K562 (cell line): ENCODE data around the gene HEBP1. TPM values are rescaled to one million over a fixed set of nuclear protein-coding genes. Genes with fewer than 3 reads are reported as not detected.
A peak's percentile ranks its signal among the peaks of the same experiment; 100 is the strongest.

Experiments used
- ATAC-seq: fragments of 200-7000 bp; cut with Tn5 transposase; 3 replicates; pipeline ENCODE4 v1.9.1; 2020; ENCODE audit warnings: moderate library complexity
- BruUV-seq: library from RNA; stranded (reverse); fragments of 400-500 nt; replicated peaks from 2 replicates; lab custom pipeline; 2021; lab: Mats Ljungman, UMichigan
- CTCF ChIA-PET: fragments of 300-600 bp; formaldehyde crosslinking; extraction: SDS; loops from one replicate; lab custom pipeline; 2021; ENCODE audit warnings: low intra/inter-chr PET ratio; lab: Yijun Ruan, JAX
- POLR2A ChIA-PET: fragments of 300-600, 350-650 bp; sonication (Branson Sonifier 250); formaldehyde crosslinking; extraction: SDS; loops from one replicate; lab custom pipeline; 2021; ENCODE audit warnings: antibody characterized with exemption, inconsistent platforms; lab: Yijun Ruan, JAX
- DNase-seq, 4 experiments: peaks; one replicate each; pipeline versions ENCODE4 v3.0.0 to v3.0.0-alpha.2; 2011 to 2018; ENCODE audit warnings: low spot score in 3 of 4, mixed read lengths in 3 of 4; ENCODE audit errors: extremely low read depth in 1 of 4
- FAIRE-seq: peaks from 2 replicates; lab custom pipeline; 2011; peaks lifted over from hg19 to GRCh38; lab: Jason Lieb, UNC
- H2AFZ ChIP-seq: 2 replicates; pipeline ENCODE4 v1.6.0; 2011; ENCODE audit warnings: low read depth, low read length, control low read depth, inconsistent platforms
- H3K27ac ChIP-seq: fragments of 200-600 bp; 3 replicates; pipeline ENCODE4 v1.8.0; 2011; ENCODE audit warnings: low read depth, mild to moderate bottlenecking, control low read depth, inconsistent platforms, low read length, moderate library complexity, mixed read lengths; ENCODE audit errors: extremely low read depth
- H3K27me3 ChIP-seq, 2 experiments: fragments of 300-600 bp in 1 of 2; 2 replicates in 1 of 2; 3 replicates in 1 of 2; pipeline versions ENCODE4 v1.6.0 to v1.8.0; 2011; ENCODE audit warnings: inconsistent platforms in 2 of 2, low read length in 2 of 2, mild to moderate bottlenecking in 1 of 2, mixed read lengths in 1 of 2, moderate library complexity in 1 of 2; ENCODE audit not compliant: control insufficient read depth in 2 of 2, insufficient read depth in 2 of 2
- H3K36me3 ChIP-seq: fragments of 300-600 bp; 3 replicates; pipeline ENCODE4 v1.8.0; 2011; ENCODE audit warnings: mild to moderate bottlenecking, low read length, inconsistent platforms; ENCODE audit not compliant: control insufficient read depth, insufficient read depth
- H3K4me1 ChIP-seq, 2 experiments: fragments of 200-600 bp in 1 of 2; replicated peaks in 1 of 2; 2 replicates in 1 of 2; 3 replicates in 1 of 2; pipeline versions ENCODE4 v1.5.1 to v1.8.0; 2011; ENCODE audit warnings: inconsistent platforms in 2 of 2, low read length in 2 of 2, mild to moderate bottlenecking in 1 of 2, mixed read lengths in 1 of 2, moderate library complexity in 1 of 2; ENCODE audit not compliant: control insufficient read depth in 2 of 2, insufficient read depth in 2 of 2
- H3K4me2 ChIP-seq: 2 replicates; pipeline ENCODE4 v1.6.1; 2011; ENCODE audit warnings: low read length, control low read depth, inconsistent platforms, mixed read lengths; ENCODE audit not compliant: insufficient read depth
- H3K4me3 ChIP-seq: fragments of 200-600 bp; sonication (generic), shearing (Covaris generic); 2 replicates; pipeline ENCODE4 v1.5.1; 2016; ENCODE audit warnings: control low read depth, inconsistent platforms
- H3K79me2 ChIP-seq: fragments of 200-600 bp; 3 replicates; pipeline ENCODE4 v1.8.0; 2011; ENCODE audit warnings: low read length, inconsistent platforms; ENCODE audit not compliant: control insufficient read depth, insufficient read depth
- H3K9ac ChIP-seq, 2 experiments: 2 replicates each; pipeline versions ENCODE4 v1.6.0 to v1.6.1; 2011; ENCODE audit warnings: low read depth in 2 of 2, low read length in 2 of 2, control low read depth in 1 of 2, inconsistent platforms in 1 of 2, mild to moderate bottlenecking in 1 of 2, mixed read lengths in 1 of 2; ENCODE audit not compliant: insufficient read depth in 1 of 2
- H3K9me1 ChIP-seq: one replicate; pipeline ENCODE4 v1.6.0; 2011; ENCODE audit warnings: inconsistent platforms, mild to moderate bottlenecking, low read length, moderate library complexity; ENCODE audit not compliant: control insufficient read depth, insufficient read depth
- H3K9me3 ChIP-seq: replicated peaks from 2 replicates; pipeline ENCODE4 v1.5.1; 2011; ENCODE audit warnings: low read depth, low read length, inconsistent platforms; ENCODE audit not compliant: control insufficient read depth, insufficient read depth
- H4K20me1 ChIP-seq: replicated peaks from 2 replicates; pipeline ENCODE4 v1.6.1; 2011; ENCODE audit warnings: low read length, inconsistent platforms, mixed read lengths; ENCODE audit not compliant: control insufficient read depth, insufficient read depth
- FOXP1 ChIP-seq: sonication (generic); formaldehyde crosslinking; IDR thresholded peaks from 2 replicates; pipeline ENCODE4 v1.8.0; 2022; ENCODE audit warnings: mild to moderate bottlenecking, missing genetic modification reagents
- GTF2A2 ChIP-seq: IDR thresholded peaks from 2 replicates; pipeline ENCODE4 v1.6.1; 2016; ENCODE audit warnings: mild to moderate bottlenecking, missing genetic modification characterization, missing compliant biosample characterization
- MAZ ChIP-seq, 2 experiments: fragments of 450-650 bp in 1 of 2; sonication (generic) in 1 of 2; formaldehyde crosslinking; IDR thresholded peaks in 1 of 2; conservative IDR thresholded peaks in 1 of 2; 2 replicates each; pipeline versions ENCODE4 v1.4.0 to v1.5.0; 2020; ENCODE audit warnings: mild to moderate bottlenecking in 1 of 2, missing genetic modification reagents in 1 of 2
- MNT ChIP-seq, 2 experiments: fragments of 450-650 bp; conservative IDR thresholded peaks; 2 replicates each; pipeline ENCODE4 v1.6.1; 2017; ENCODE audit warnings: mild to moderate bottlenecking in 2 of 2, moderate library complexity in 2 of 2
- MXD1 ChIP-seq: fragments of 250-450 bp; sonication (Bioruptor Pico); IDR thresholded peaks from 2 replicates; pipeline ENCODE4 v1.8.0; 2021; ENCODE audit warnings: borderline replicate concordance, mild to moderate bottlenecking, moderate library complexity; ENCODE audit not compliant: poor library complexity, severe bottlenecking
- NR4A1 ChIP-seq, 2 experiments: fragments of 250-450 bp in 1 of 2; fragments of 450-650 bp in 1 of 2; sonication (Bioruptor Pico) in 1 of 2; IDR thresholded peaks; 2 replicates each; pipeline versions ENCODE4 v1.4.0 to v1.6.1; 2016 to 2020; ENCODE audit warnings: mild to moderate bottlenecking in 2 of 2, missing compliant biosample characterization in 1 of 2, missing genetic modification characterization in 1 of 2, moderate library complexity in 1 of 2
- RBM25 ChIP-seq: fragments of 200-400 bp; formaldehyde crosslinking; IDR thresholded peaks from 2 replicates; pipeline ENCODE4 v1.6.1; 2018; ENCODE audit warnings: low read length, low read depth, moderate library complexity; ENCODE audit not compliant: severe bottlenecking
- SMAD3 ChIP-seq: fragments of 450-650 bp; formaldehyde crosslinking; conservative IDR thresholded peaks from 2 replicates; pipeline ENCODE4 v1.4.0; 2020; ENCODE audit warnings: mild to moderate bottlenecking
- TCF7 ChIP-seq: sonication (generic); IDR thresholded peaks from 2 replicates; pipeline ENCODE4 v1.6.1; 2016; ENCODE audit warnings: antibody characterized with exemption, borderline replicate concordance
- ZNF24 ChIP-seq: fragments of 450-650 bp; IDR thresholded peaks from 2 replicates; pipeline ENCODE4 v1.6.1; 2016
- ZNF408 ChIP-seq: fragments of 250-450 bp; sonication (Bioruptor Pico); IDR thresholded peaks from 2 replicates; pipeline ENCODE4 v1.4.0; 2020; ENCODE audit warnings: low read depth, mild to moderate bottlenecking, moderate library complexity
- whole genome bisulfite sequencing: fragments of 100-300 bp; shearing (Covaris generic); methylation state at CpG from one replicate; pipeline ENCODE4 v1.1.6; 2016; ENCODE audit warnings: low coverage, mixed read lengths; ENCODE audit not compliant: insufficient coverage; ENCODE audit errors: missing lambda C conversion rate; 5-methylcytosine and 5-hydroxymethylcytosine counted together
- in situ Hi-C: fragments of 300-500 bp; cut with MboI; formaldehyde crosslinking; loops from 4 replicates; pipeline ENCODE4 v1.15.0; 2018; ENCODE audit warnings: inconsistent platforms, mixed read lengths
- intact Hi-C: fragments of 100-400 bp; cut with micrococcal nuclease; formaldehyde crosslinking; loops from 2 replicates; pipeline ENCODE4 v1.14.2; 2022
- polyA plus RNA-seq, 8 experiments: library from polyadenylated mRNA; depleted of rRNA in 4 of 8; stranded (reverse) in 5 of 8; unstranded in 3 of 8; fragments of >200 nt; fragmentation: Nextera tagmentation in 2 of 8; fragmentation: Illumina TruSeq in 1 of 8; extraction: Ambion mirVana in 2 of 8; extraction: Trizol in 1 of 8; gene quantifications; 2 replicates each; pipeline versions ENCODE4 v1.2.1 to v1.2.3, GENCODE V29; 2011 to 2014; ENCODE audit warnings: inconsistent platforms in 1 of 8, missing spikeins in 1 of 8
- total RNA-seq, 7 experiments: library from RNA; depleted of rRNA in 6 of 7; stranded (reverse); fragments of >200 nt in 6 of 7; fragmentation: Illumina TruSeq in 2 of 7; extraction: Trizol in 2 of 7; gene quantifications; 2 replicates each; pipeline versions ENCODE4 v1.2.1 to v1.2.3, GENCODE V29; 2011 to 2021; ENCODE audit warnings: low replicate concordance in 1 of 7
- TF ChIP-seq, protein P1 (sequence below): fragments of 450-650 bp; IDR thresholded peaks from 2 replicates; pipeline ENCODE4 v1.6.1; 2016

Gene HEBP1
- total and polyA plus RNA-seq, 9 of the 15 experiments (the other 6 are each of a cell fraction or from before 2014, with no cell fraction given): 1.1 to 10.1 (median 2.4) TPM

DNA sequence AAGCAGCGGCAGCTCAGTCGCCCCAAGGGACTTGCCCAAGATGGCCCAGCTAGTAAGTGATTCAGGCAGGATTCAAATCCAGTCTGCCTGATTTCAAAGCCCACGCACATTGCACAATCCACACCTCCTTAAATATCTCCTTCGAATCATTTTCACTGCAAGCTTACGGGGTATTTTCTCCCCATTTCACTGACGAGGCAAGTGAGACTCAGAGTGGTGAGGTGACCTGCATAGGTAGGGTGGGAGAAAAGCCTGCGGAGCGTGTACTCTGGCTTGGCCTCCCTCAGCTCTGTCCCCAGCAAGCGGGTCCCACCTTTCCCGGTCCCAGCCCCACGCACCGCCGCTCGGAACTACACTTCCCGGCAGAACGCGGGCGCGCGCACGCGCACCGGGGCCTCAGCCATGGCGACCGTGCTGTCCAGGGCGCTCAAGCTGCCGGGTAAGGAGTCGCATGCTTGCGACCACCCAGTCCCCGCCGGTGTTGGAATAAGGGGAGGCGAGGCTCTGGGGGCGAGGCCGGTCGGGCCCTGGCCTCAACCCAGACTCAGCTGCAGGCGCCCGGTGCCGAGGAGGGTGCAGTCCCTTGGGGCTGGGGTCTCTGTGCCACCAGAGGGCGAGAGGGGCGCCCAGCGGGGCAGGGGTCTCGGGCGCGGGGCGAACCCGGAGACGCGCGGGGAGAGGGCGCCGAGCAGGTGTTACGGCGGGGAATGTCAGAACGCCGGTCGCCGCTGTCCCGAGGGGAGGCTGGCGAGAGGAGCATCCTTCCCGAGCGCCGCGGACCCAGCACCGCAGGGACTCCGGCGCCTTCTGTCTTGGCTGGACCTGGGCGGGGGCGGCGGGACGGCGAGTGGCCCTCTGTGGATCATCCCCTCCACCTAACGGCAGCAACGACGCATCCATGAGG is 44.2 kb upstream of the HEBP1 start, which contains the start of gene FAM234B (continued):
- TF ChIP-seq ZNF408 (CRISPR knock-in tag) (no peak), FOXP1 (CRISPR knock-in tag) (no peak), SMAD3 (no peak), GTF2A2 (no peak), MAZ (CRISPR knock-in tag; conservative IDR thresholded peaks at IDR 0.05 in 1 of 2, IDR thresholded peaks at IDR 0.05 in 1 of 2) (0 out of 4 replicates have a peak, but pooled peaks have one; percentile 19 to 22), ZNF24 (no peak)
- TF ChIP-seq, all 486 proteins: peak for 27

- H3K36me3 ChIP-seq: no peaks in the 10 kb centered on the region
- ChIA-PET CTCF (no interaction called here), POLR2A (no interaction called here)
- no peaks in the 10 kb centered on the region for H3K79me2 ChIP-seq
- no peak overlapping the region for H3K9ac ChIP-seq
- no peak for FAIRE-seq
- in situ Hi-C loops (no loop called here), intact Hi-C loops (no loop called here)
- DNase-seq: no peak
- no peak overlapping the region for H3K27ac ChIP-seq
- TF ChIP-seq RBM25: peak; percentile 55
- no peak for TF ChIP-seq NR4A1 (CRISPR knock-in tag; IDR thresholded peaks at IDR 0.05)
- no peak for TF ChIP-seq NR4A1 (tag; IDR thresholded peaks at IDR 0.05)
- TF ChIP-seq TCF7: no peak
- no peak for TF ChIP-seq MXD1
- TF ChIP-seq, protein P1, sequence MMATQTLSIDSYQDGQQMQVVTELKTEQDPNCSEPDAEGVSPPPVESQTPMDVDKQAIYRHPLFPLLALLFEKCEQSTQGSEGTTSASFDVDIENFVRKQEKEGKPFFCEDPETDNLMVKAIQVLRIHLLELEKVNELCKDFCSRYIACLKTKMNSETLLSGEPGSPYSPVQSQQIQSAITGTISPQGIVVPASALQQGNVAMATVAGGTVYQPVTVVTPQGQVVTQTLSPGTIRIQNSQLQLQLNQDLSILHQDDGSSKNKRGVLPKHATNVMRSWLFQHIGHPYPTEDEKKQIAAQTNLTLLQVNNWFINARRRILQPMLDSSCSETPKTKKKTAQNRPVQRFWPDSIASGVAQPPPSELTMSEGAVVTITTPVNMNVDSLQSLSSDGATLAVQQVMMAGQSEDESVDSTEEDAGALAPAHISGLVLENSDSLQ: no peak
- no peak for TF ChIP-seq ZNF24
- TF ChIP-seq MNT (conservative IDR thresholded peaks at IDR 0.05): no peak
- WGBS: 5% methylated on average over 4 of the region's 4 CpGs
- no peaks in the 10 kb centered on the region for H3K27me3 ChIP-seq
- no peak overlapping the region for H3K4me2 ChIP-seq
- no peak overlapping the region for H3K4me3 ChIP-seq
- no peak overlapping the region for H2AFZ ChIP-seq
- no peak for ATAC-seq
- no peaks in the 10 kb centered on the region for H4K20me1 ChIP-seq
- no peaks in the 10 kb centered on the region for H3K9me1 ChIP-seq
- peaks cover 0 to 10% of the 10 kb centered on the region in 2 experiments; a peak in 3 of 5 replicates for H3K4me1 ChIP-seq
- no peaks in the 10 kb centered on the region for H3K9me3 ChIP-seq
- BruUV-seq: no TSS peak
These were observed 42.7 kb upstream of the HEBP1 start for GRCh38 chr12:13042666-13043230.
